ENCODE results near the gene ATP1A3.
"Not testable (repeated sequence)": the region's sequence is repeated elsewhere in the genome, so short reads cannot be mapped to it uniquely, and the experiment has no call there.

The ATP1A3 gene

GRCh38 chr19:42037649-42038048, 43.6 kb upstream of the ATP1A3 start:
- Histone ChIP-seq H3K4me2 (ENCODE audit: low read length) (no peak overlapping the region), H3K27me3 (ENCODE audit: control insufficient read depth, insufficient read depth, low read length) (no peaks in the 10 kb centered on the region), H3K4me1 (peaks cover 8% of the 10 kb centered on the region), H3K79me2 (no peaks in the 10 kb centered on the region), H2AFZ (no peak overlapping the region), H3K4me3 (ENCODE audit: low read depth, low read length) (no peak overlapping the region), H3K36me3 (ENCODE audit: control insufficient read depth, insufficient read depth, low read length) (no peaks in the 10 kb centered on the region), H3K27ac (no peak overlapping the region), H3K9me3 (ENCODE audit: control insufficient read depth, low read length) (no peaks in the 10 kb centered on the region), H3K9ac (no peak overlapping the region)
- TF ChIP-seq CTCF (IDR thresholded peaks at IDR 0.05), result no peak

- not testable (repeated sequence) for H3K27me3 ChIP-seq (ENCODE audit: control insufficient read depth, insufficient read depth, low read length); H3K9me3 ChIP-seq (ENCODE audit: control insufficient read depth, low read length); H3K4me2 ChIP-seq (ENCODE audit: low read length); H3K9ac ChIP-seq; H3K4me1 ChIP-seq; H3K27ac ChIP-seq; H3K4me3 ChIP-seq (ENCODE audit: low read depth, low read length); H3K36me3 ChIP-seq (ENCODE audit: control insufficient read depth, insufficient read depth, low read length); H2AFZ ChIP-seq; H3K79me2 ChIP-seq
- TF ChIP-seq CTCF (IDR thresholded peaks at IDR 0.05), result peak; percentile 80
These were observed 40.8 kb upstream of the ATP1A3 start for GRCh38 chr19:42034640-42035391.

GRCh38 chr19:42033413-42033812, 39.4 kb upstream of the ATP1A3 start:
- H3K9me3 ChIP-seq (ENCODE audit: control insufficient read depth, low read length), result no peaks in the 10 kb centered on the region
- H3K4me2 ChIP-seq (ENCODE audit: low read length), result no peak overlapping the region
- H3K36me3 ChIP-seq (ENCODE audit: control insufficient read depth, insufficient read depth, low read length), result no peaks in the 10 kb centered on the region
- no peak overlapping the region for H2AFZ ChIP-seq
- no peak overlapping the region for H3K4me3 ChIP-seq (ENCODE audit: low read depth, low read length)
- H3K9ac ChIP-seq, result no peak overlapping the region
- no peaks in the 10 kb centered on the region for H3K27me3 ChIP-seq (ENCODE audit: control insufficient read depth, insufficient read depth, low read length)
- H3K79me2 ChIP-seq, result no peaks in the 10 kb centered on the region
- H3K4me1 ChIP-seq, result no peaks in the 10 kb centered on the region
- no peak for TF ChIP-seq CTCF (IDR thresholded peaks at IDR 0.05)
- H3K27ac ChIP-seq, result no peak overlapping the region

- H3K27ac ChIP-seq, result no peak overlapping the region
- H3K4me3 ChIP-seq (ENCODE audit: low read depth, low read length), result no peak overlapping the region
- H3K9ac ChIP-seq, result no peak overlapping the region
- H3K4me2 ChIP-seq (ENCODE audit: low read length), result no peak overlapping the region
- H3K4me1 ChIP-seq, result no peaks in the 10 kb centered on the region
- H3K9me3 ChIP-seq (ENCODE audit: control insufficient read depth, low read length), result no peaks in the 10 kb centered on the region
- TF ChIP-seq CTCF (IDR thresholded peaks at IDR 0.05), result no peak
- H3K36me3 ChIP-seq (ENCODE audit: control insufficient read depth, insufficient read depth, low read length), result no peaks in the 10 kb centered on the region
- peaks cover 4% of the 10 kb centered on the region for H3K79me2 ChIP-seq
- no peak overlapping the region for H2AFZ ChIP-seq
- H3K27me3 ChIP-seq (ENCODE audit: control insufficient read depth, insufficient read depth, low read length), result no peaks in the 10 kb centered on the region
These were observed 38.4 kb upstream of the ATP1A3 start for GRCh38 chr19:42032431-42032830.

Data from parathyroid adenoma (tissue), 2 donors.